HepG2 (cell line): ENCODE measurements around the gene ZNF28. TPM values are rescaled to one million over a fixed set of nuclear protein-coding genes. Genes with fewer than 3 reads are reported as not detected.
A peak's percentile ranks its signal among the peaks of the same experiment; 100 is the strongest.
"Not testable (repeated sequence)": the region's sequence is repeated elsewhere in the genome, so short reads cannot be mapped to it uniquely, and the experiment has no call there.

ENCODE experiments used
- ERF ChIP-seq: IDR thresholded peaks from 2 replicates; pipeline ENCODE4 v1.6.1; 2018; ENCODE audit warnings: missing biosample characterization, missing genetic modification reagents
- GATAD2A ChIP-seq: IDR thresholded peaks from 2 replicates; pipeline ENCODE4 v1.6.1; 2016
- GMEB1 ChIP-seq: sonication (generic); formaldehyde crosslinking; IDR thresholded peaks from 2 replicates; pipeline ENCODE4 v1.5.1; 2020; ENCODE audit warnings: missing genetic modification reagents, mild to moderate bottlenecking, borderline replicate concordance
- IRF2 ChIP-seq: IDR thresholded peaks from 2 replicates; pipeline ENCODE4 v1.6.1; 2018; ENCODE audit warnings: missing genetic modification reagents, missing compliant biosample characterization
- KMT2A ChIP-seq: sonication (generic); formaldehyde crosslinking; IDR thresholded peaks from 2 replicates; pipeline ENCODE4 v1.4.0; 2020; ENCODE audit warnings: missing genetic modification reagents
- KMT2B ChIP-seq: IDR thresholded peaks from 2 replicates; pipeline ENCODE4 v1.6.1; 2016; ENCODE audit warnings: missing genetic modification reagents, missing compliant biosample characterization
- MXD4 ChIP-seq: IDR thresholded peaks from 2 replicates; pipeline ENCODE4 v1.6.1; 2016; ENCODE audit warnings: mild to moderate bottlenecking, missing biosample characterization, missing genetic modification reagents
- PHF20 ChIP-seq: sonication (generic); formaldehyde crosslinking; IDR thresholded peaks from 2 replicates; pipeline ENCODE4 v1.5.0; 2020; ENCODE audit warnings: mild to moderate bottlenecking, missing genetic modification reagents
- POLR2A ChIP-seq, 2 experiments: IDR thresholded peaks; 2 replicates each; pipeline ENCODE4 v1.6.1; 2011; ENCODE audit warnings: low read depth in 2 of 2, low read length in 2 of 2, mild to moderate bottlenecking in 1 of 2, moderate library complexity in 1 of 2; ENCODE audit not compliant: insufficient read depth in 1 of 2
- SIN3A ChIP-seq: IDR thresholded peaks from 2 replicates; pipeline ENCODE4 v1.6.1; 2011; ENCODE audit warnings: low read depth, mild to moderate bottlenecking, control low read depth, low read length, borderline replicate concordance
- SP1 ChIP-seq, 2 experiments: fragments of 450-650 bp in 1 of 2; sonication (generic) in 1 of 2; formaldehyde crosslinking in 1 of 2; IDR thresholded peaks; 2 replicates each; pipeline versions ENCODE4 v1.4.0 to v1.6.1; 2016 to 2020; ENCODE audit warnings: missing genetic modification reagents in 1 of 2
- SP2 ChIP-seq: sonication (generic); formaldehyde crosslinking; IDR thresholded peaks from 2 replicates; pipeline ENCODE4 v1.5.1; 2020; ENCODE audit warnings: mild to moderate bottlenecking, missing genetic modification reagents
- TBX2 ChIP-seq: sonication (generic); formaldehyde crosslinking; IDR thresholded peaks from 2 replicates; pipeline ENCODE4 v1.5.0; 2020; ENCODE audit warnings: missing genetic modification reagents, mild to moderate bottlenecking, borderline replicate concordance
- TEAD3 ChIP-seq: optimal IDR thresholded peaks from 2 replicates; pipeline ENCODE3; 2016; ENCODE audit warnings: borderline replicate concordance
- THAP11 ChIP-seq: IDR thresholded peaks from 2 replicates; pipeline ENCODE4 v1.6.1; 2016; ENCODE audit warnings: missing biosample characterization, missing genetic modification reagents
- ZMAT3 ChIP-seq: sonication (generic); formaldehyde crosslinking; conservative IDR thresholded peaks from 2 replicates; pipeline ENCODE4 v1.7.0; 2021; ENCODE audit warnings: missing genetic modification reagents
- ZNF501 ChIP-seq: sonication (generic); formaldehyde crosslinking; IDR thresholded peaks from 2 replicates; pipeline ENCODE4 v1.5.1; 2020; ENCODE audit warnings: mild to moderate bottlenecking, moderate library complexity, missing genetic modification reagents
- ZNF574 ChIP-seq: sonication (generic); formaldehyde crosslinking; IDR thresholded peaks from 2 replicates; pipeline ENCODE4 v1.4.0; 2020; ENCODE audit warnings: missing genetic modification reagents
- polyA plus RNA-seq, 8 experiments: library from polyadenylated mRNA; depleted of rRNA in 3 of 8; stranded (reverse) in 7 of 8; unstranded in 1 of 8; fragments of >200 nt; fragmentation: Illumina TruSeq in 4 of 8; extraction: Trizol in 4 of 8; gene quantifications; 2 replicates each; pipeline versions ENCODE4 v1.2.1 to v1.2.3, GENCODE V29; 2011 to 2016; ENCODE audit warnings: low read depth in 4 of 8, missing spikeins in 1 of 8, mixed read lengths in 1 of 8; ENCODE audit not compliant: insufficient read depth in 1 of 8
- total RNA-seq, 5 experiments: library from RNA; depleted of rRNA; stranded (reverse); fragments of >200 nt; fragmentation: Illumina TruSeq; extraction: Trizol; gene quantifications; 2 replicates each; pipeline ENCODE4 v1.2.3, GENCODE V29; 2016; ENCODE audit warnings: low read depth in 1 of 5
- TF ChIP-seq, protein P1 (sequence below): IDR thresholded peaks from 2 replicates; pipeline ENCODE4 v1.6.1; 2016; ENCODE audit warnings: missing compliant biosample characterization, missing genetic modification reagents, borderline replicate concordance
- TF ChIP-seq, protein P2 (sequence below): IDR thresholded peaks from 2 replicates; pipeline ENCODE4 v1.6.1; 2016; ENCODE audit warnings: mild to moderate bottlenecking, missing biosample characterization, missing genetic modification reagents
- TF ChIP-seq, protein P3 (sequence below): sonication (generic); formaldehyde crosslinking; IDR thresholded peaks from 2 replicates; pipeline ENCODE4 v1.4.0; 2020; ENCODE audit warnings: missing genetic modification reagents, low read depth, mild to moderate bottlenecking, borderline replicate concordance

Gene ZNF28
- total and polyA plus RNA-seq, 2 of the 13 experiments (the other 11 are each of a cell fraction or from before 2014, with no cell fraction given), result 5.0 to 16.0 TPM

GRCh38 chr19:52857378-52858191, 36.2 kb upstream of the ZNF28 start, which contains the start of gene ZNF468 (continued):
- peak; percentile 58; the same call in 1 of the 2 replicates for TF ChIP-seq IRF2 (CRISPR knock-in tag)
- peak; percentile 57; the same call in 1 of the 2 replicates for TF ChIP-seq THAP11 (CRISPR knock-in tag)
- peak; percentile 56; the same call in 1 of the 2 replicates for TF ChIP-seq SIN3A
- TF ChIP-seq KMT2B, result peak; percentile 57; the same call in 1 of the 2 replicates
- TF ChIP-seq, protein P1, sequence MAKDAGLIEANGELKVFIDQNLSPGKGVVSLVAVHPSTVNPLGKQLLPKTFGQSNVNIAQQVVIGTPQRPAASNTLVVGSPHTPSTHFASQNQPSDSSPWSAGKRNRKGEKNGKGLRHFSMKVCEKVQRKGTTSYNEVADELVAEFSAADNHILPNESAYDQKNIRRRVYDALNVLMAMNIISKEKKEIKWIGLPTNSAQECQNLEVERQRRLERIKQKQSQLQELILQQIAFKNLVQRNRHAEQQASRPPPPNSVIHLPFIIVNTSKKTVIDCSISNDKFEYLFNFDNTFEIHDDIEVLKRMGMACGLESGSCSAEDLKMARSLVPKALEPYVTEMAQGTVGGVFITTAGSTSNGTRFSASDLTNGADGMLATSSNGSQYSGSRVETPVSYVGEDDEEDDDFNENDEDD (CRISPR knock-in tag), result peak; percentile 45; the same call in 1 of the 2 replicates
- TF ChIP-seq KMT2A (CRISPR knock-in tag), result peak; percentile 63; the same call in 1 of the 2 replicates
- TF ChIP-seq TBX2 (CRISPR knock-in tag), result peak; percentile 49; the same call in 1 of the 2 replicates
- peak; percentile 34; the same call in 1 of the 2 replicates for TF ChIP-seq GMEB1 (CRISPR knock-in tag)
- 0 out of 2 replicates have a peak, but pooled peaks have one; percentile 46 for TF ChIP-seq ZMAT3 (CRISPR knock-in tag)
- peak; percentile 55; the same call in 1 of the 2 replicates for TF ChIP-seq ZNF574 (CRISPR knock-in tag)
- TF ChIP-seq POLR2A (IDR thresholded peaks at IDR 0.05; ENCODE audit: insufficient read depth in 1 of 2, low read depth in 2 of 2, low read length in 2 of 2), result peak; percentile 54 to 78
- peak; percentile 51; the same call in 1 of the 2 replicates for TF ChIP-seq ZNF501
- TF ChIP-seq ERF (CRISPR knock-in tag), result 0 out of 2 replicates have a peak, but pooled peaks have one; percentile 27
- peak; percentile 12 for TF ChIP-seq TEAD3 (CRISPR knock-in tag)
- TF ChIP-seq MXD4, result peak; percentile 55; the same call in 1 of the 2 replicates
- TF ChIP-seq, protein P2, sequence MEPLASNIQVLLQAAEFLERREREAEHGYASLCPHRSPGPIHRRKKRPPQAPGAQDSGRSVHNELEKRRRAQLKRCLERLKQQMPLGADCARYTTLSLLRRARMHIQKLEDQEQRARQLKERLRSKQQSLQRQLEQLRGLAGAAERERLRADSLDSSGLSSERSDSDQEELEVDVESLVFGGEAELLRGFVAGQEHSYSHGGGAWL, result peak; percentile 44; the same call in 1 of the 2 replicates
- TF ChIP-seq, protein P3, sequence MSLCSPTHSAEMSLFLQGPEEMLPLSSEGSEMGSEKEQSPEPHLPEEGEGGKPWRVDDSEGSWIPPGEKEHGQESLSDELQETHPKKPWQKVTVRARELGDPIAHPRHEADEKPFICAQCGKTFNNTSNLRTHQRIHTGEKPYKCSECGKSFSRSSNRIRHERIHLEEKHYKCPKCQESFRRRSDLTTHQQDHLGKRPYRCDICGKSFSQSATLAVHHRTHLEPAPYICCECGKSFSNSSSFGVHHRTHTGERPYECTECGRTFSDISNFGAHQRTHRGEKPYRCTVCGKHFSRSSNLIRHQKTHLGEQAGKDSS, result 0 out of 2 replicates have a peak, but pooled peaks have one; percentile 29
- TF ChIP-seq PHF20, result peak; percentile 66
- peak; percentile 27; the same call in 1 of the 2 replicates for TF ChIP-seq SP2 (CRISPR knock-in tag)
- peak; percentile 35; the same call in 1 of the 2 replicates for TF ChIP-seq GATAD2A (CRISPR knock-in tag)
- not testable (repeated sequence) for TF ChIP-seq SP1 (IDR thresholded peaks at IDR 0.05)
- TF ChIP-seq SP1 (CRISPR knock-in tag; IDR thresholded peaks at IDR 0.05), result peak; percentile 53; the same call in 1 of the 2 replicates
